GM12878 (cell line): ENCODE results near the gene BTG1. TPM values are rescaled to one million over a fixed set of nuclear protein-coding genes. Genes with fewer than 3 reads are reported as not detected.

Experiments
- ATAC-seq: fragments of 200-7000 bp; cut with Tn5 transposase; 3 replicates; pipeline ENCODE4 v1.9.1; 2020; ENCODE audit warnings: mild to moderate bottlenecking, moderate library complexity
- BruUV-seq: library from RNA; stranded (reverse); fragments of 400-500 nt; replicated peaks from 2 replicates; lab custom pipeline; 2021; lab: Mats Ljungman, UMichigan
- CTCF ChIA-PET: fragments of 300-600 bp; sonication (Branson Sonifier 250); formaldehyde crosslinking; extraction: SDS; loops from one replicate; lab custom pipeline; 2021; ENCODE audit warnings: inconsistent platforms; lab: Yijun Ruan, JAX
- POLR2A ChIA-PET: fragments of 350-600 bp; formaldehyde crosslinking; extraction: SDS; loops from one replicate; lab custom pipeline; 2021; ENCODE audit warnings: inconsistent platforms; lab: Charles Lee
- RAD21 ChIA-PET: fragments of 300-600 bp; sonication (Branson Sonifier 250); formaldehyde crosslinking; loops from one replicate; lab custom pipeline; 2023; ENCODE audit warnings: antibody characterized with exemption; ENCODE audit not compliant: unreplicated experiment; lab: Charles Lee
- SMC1A ChIA-PET: fragments of 300-600 bp; sonication (Branson Sonifier 250); formaldehyde crosslinking; loops from one replicate; lab custom pipeline; 2023; ENCODE audit not compliant: unreplicated experiment, uncharacterized antibody; lab: Charles Lee
- DNase-seq: peaks from one replicate; pipeline ENCODE4 v3.0.0-alpha.2; 2011; ENCODE audit warnings: low read depth, low spot score
- FAIRE-seq: peaks from 3 replicates; lab custom pipeline; 2011; peaks lifted over from hg19 to GRCh38; lab: Jason Lieb, UNC
- H2AFZ ChIP-seq: 2 replicates; pipeline ENCODE4 v1.6.0; 2011; ENCODE audit warnings: low read depth, low read length, control low read depth; ENCODE audit not compliant: control insufficient read depth
- H3K27ac ChIP-seq: 2 replicates; pipeline ENCODE4 v1.5.1; 2011; ENCODE audit warnings: control low read depth; ENCODE audit not compliant: control insufficient read depth, insufficient read depth
- H3K27me3 ChIP-seq, 2 experiments: replicated peaks in 1 of 2; 2 replicates each; pipeline versions ENCODE4 v1.6.0 to v1.6.1; 2011; ENCODE audit warnings: low read length in 1 of 2; ENCODE audit not compliant: control insufficient read depth in 2 of 2, insufficient read depth in 2 of 2
- H3K36me3 ChIP-seq, 2 experiments: 2 replicates each; pipeline ENCODE4 v1.5.1; 2011; ENCODE audit warnings: low read length in 1 of 2; ENCODE audit not compliant: control insufficient read depth in 2 of 2, insufficient read depth in 2 of 2
- H3K4me1 ChIP-seq: 2 replicates; pipeline ENCODE4 v1.6.1; 2011; ENCODE audit warnings: mild to moderate bottlenecking, low read length, moderate library complexity, mixed read lengths; ENCODE audit not compliant: control insufficient read depth, insufficient read depth
- H3K4me2 ChIP-seq: 2 replicates; pipeline ENCODE4 v1.6.0; 2011; ENCODE audit warnings: control low read depth; ENCODE audit not compliant: control insufficient read depth, insufficient read depth
- H3K4me3 ChIP-seq: fragments of 200-600 bp; sonication (generic); 2 replicates; pipeline ENCODE4 v1.5.1; 2016
- H3K79me2 ChIP-seq: 2 replicates; pipeline ENCODE4 v1.6.0; 2011; ENCODE audit warnings: low read length; ENCODE audit not compliant: control insufficient read depth, insufficient read depth
- H3K9ac ChIP-seq: 2 replicates; pipeline ENCODE4 v1.8.0; 2011; ENCODE audit warnings: low read length, control low read depth, mixed read lengths; ENCODE audit not compliant: control insufficient read depth, insufficient read depth
- H3K9me3 ChIP-seq: replicated peaks from 3 replicates; pipeline ENCODE4 v1.5.1; 2011; ENCODE audit warnings: mild to moderate bottlenecking, low read length; ENCODE audit not compliant: control insufficient read depth, insufficient read depth
- H4K20me1 ChIP-seq: 2 replicates; pipeline ENCODE4 v1.6.0; 2011; ENCODE audit not compliant: control insufficient read depth, insufficient read depth
- BCL11A ChIP-seq: IDR thresholded peaks from 2 replicates; pipeline ENCODE4 v1.6.1; 2011; ENCODE audit warnings: low read depth, low read length
- EED ChIP-seq: sonication (generic); IDR thresholded peaks from 2 replicates; pipeline ENCODE4 v1.6.1; 2016; ENCODE audit warnings: antibody characterized with exemption, low read depth
- EGR1 ChIP-seq, 2 experiments: IDR thresholded peaks; 1 replicate in 1 of 2; 2 replicates in 1 of 2; pipeline ENCODE4 v1.6.1; 2011 to 2012; ENCODE audit warnings: low read depth in 2 of 2, low read length in 2 of 2, borderline replicate concordance in 1 of 2, mild to moderate bottlenecking in 1 of 2, moderate library complexity in 1 of 2
- EP300 ChIP-seq, 2 experiments: fragments of 150-350 bp in 1 of 2; IDR thresholded peaks; 2 replicates each; pipeline ENCODE4 v1.6.1; 2011 to 2012; ENCODE audit warnings: low read depth in 2 of 2, low read length in 2 of 2, borderline replicate concordance in 1 of 2, improper control_type of control experiment in 1 of 2, inconsistent platforms in 1 of 2; ENCODE audit not compliant: control insufficient read depth in 1 of 2
- EZH2 ChIP-seq: IDR thresholded peaks from 2 replicates; pipeline ENCODE4 v1.6.1; 2012; ENCODE audit warnings: low read depth, mild to moderate bottlenecking, control low read depth, inconsistent platforms, low read length, borderline replicate concordance; ENCODE audit not compliant: control insufficient read depth
- HCFC1 ChIP-seq: fragments of 150-350 bp; IDR thresholded peaks from 2 replicates; pipeline ENCODE4 v1.6.1; 2014; ENCODE audit warnings: low read length
- LARP7 ChIP-seq: fragments of 450-650 bp; IDR thresholded peaks from 2 replicates; pipeline ENCODE4 v1.6.1; 2017; ENCODE audit warnings: mild to moderate bottlenecking
- MTA2 ChIP-seq: fragments of 450-650 bp; IDR thresholded peaks from 2 replicates; pipeline ENCODE4 v1.6.1; 2016; ENCODE audit warnings: low read depth, mild to moderate bottlenecking, moderate library complexity
- MXI1 ChIP-seq: fragments of 150-350 bp; IDR thresholded peaks from 2 replicates; pipeline ENCODE4 v1.6.1; 2011; ENCODE audit warnings: low read depth, mild to moderate bottlenecking, inconsistent platforms, low read length, improper control_type of control experiment
- NRF1 ChIP-seq: conservative IDR thresholded peaks from 2 replicates; pipeline ENCODE4 v1.6.1; 2011; ENCODE audit warnings: mild to moderate bottlenecking, low read depth, low read length, improper control_type of control experiment
- PAX8 ChIP-seq: fragments of 450-650 bp; IDR thresholded peaks from 2 replicates; pipeline ENCODE4 v1.6.1; 2017; ENCODE audit warnings: mild to moderate bottlenecking, moderate library complexity
- PBX3 ChIP-seq: IDR thresholded peaks from 2 replicates; pipeline ENCODE4 v1.6.1; 2011; ENCODE audit warnings: mild to moderate bottlenecking, low read depth, low read length, moderate library complexity; ENCODE audit not compliant: insufficient replicate concordance
- RB1 ChIP-seq: fragments of 450-650 bp; formaldehyde crosslinking; IDR thresholded peaks from 2 replicates; pipeline ENCODE4 v1.6.1; 2017; ENCODE audit warnings: mild to moderate bottlenecking, borderline replicate concordance
- REST ChIP-seq: IDR thresholded peaks from 2 replicates; pipeline ENCODE4 v1.6.1; 2012; ENCODE audit warnings: mild to moderate bottlenecking, low read depth, low read length
- RFX5 ChIP-seq: IDR thresholded peaks from 2 replicates; pipeline ENCODE4 v1.6.1; 2011; ENCODE audit warnings: low read depth, low read length, improper control_type of control experiment
- SIX5 ChIP-seq: IDR thresholded peaks from 2 replicates; pipeline ENCODE4 v1.6.1; 2011; ENCODE audit warnings: mild to moderate bottlenecking, low read depth, low read length, moderate library complexity; ENCODE audit not compliant: severe bottlenecking
- SMC3 ChIP-seq: IDR thresholded peaks from 2 replicates; pipeline ENCODE4 v1.6.1; 2011; ENCODE audit warnings: low read length, improper control_type of control experiment, borderline replicate concordance
- STAT1 ChIP-seq: fragments of 450-650 bp; conservative IDR thresholded peaks from 2 replicates; pipeline ENCODE4 v1.6.1; 2014; ENCODE audit warnings: antibody characterized with exemption, mild to moderate bottlenecking
- SUZ12 ChIP-seq: fragments of 200-600 bp; sonication (generic); IDR thresholded peaks from one replicate; pipeline ENCODE4 v1.6.1; 2018; ENCODE audit warnings: antibody characterized with exemption, mild to moderate bottlenecking; ENCODE audit not compliant: unreplicated experiment
- WGBS: methylation state at CpG from one replicate; pipeline ENCODE4 v1.1.6; 2016; ENCODE audit warnings: low lambda C conversion rate; ENCODE audit not compliant: insufficient replicate concordance, insufficient coverage; ENCODE audit errors: missing lambda C conversion rate; 5-methylcytosine and 5-hydroxymethylcytosine counted together
- in situ Hi-C: fragments of 300-500 bp; cut with MboI; formaldehyde crosslinking; loops from 9 replicates; pipeline ENCODE4 v1.14.3; 2018; ENCODE audit warnings: mixed read lengths
- intact Hi-C: fragments of 100-400 bp; cut with micrococcal nuclease; formaldehyde crosslinking; loops from one replicate; pipeline ENCODE4 v1.14.2; 2022; ENCODE audit not compliant: unreplicated experiment
- polyA plus RNA-seq, 11 experiments: library from polyadenylated mRNA; depleted of rRNA in 4 of 11; unstranded in 6 of 11; stranded (reverse) in 5 of 11; fragments of >200 nt; fragmentation: Nextera tagmentation in 4 of 11; fragmentation: Illumina TruSeq in 1 of 11; extraction: Ambion mirVana in 4 of 11; extraction: Trizol in 1 of 11; gene quantifications; 1 replicate in 1 of 11; 2 replicates in 10 of 11; pipeline versions ENCODE4 v1.2.1 to v1.2.3, GENCODE V29; 2011 to 2016; ENCODE audit warnings: inconsistent platforms in 2 of 11, missing spikeins in 2 of 11, low read depth in 1 of 11
- total RNA-seq, 4 experiments: library from RNA; depleted of rRNA in 3 of 4; stranded (reverse); fragments of >200 nt in 3 of 4; fragmentation: Illumina TruSeq in 1 of 4; extraction: Trizol in 1 of 4; gene quantifications; 2 replicates each; pipeline versions ENCODE4 v1.2.1 to v1.2.3, GENCODE V29; 2013 to 2021

Gene BTG1
- total and polyA plus RNA-seq, 10 of the 15 experiments (the other 5 are each of a cell fraction or from before 2014, with no cell fraction given): 23.7 to 194 (median 56.4) TPM

GRCh38 chr12:92110083-92110640, 35.5 kb downstream of the BTG1 start (continued):
- TF ChIP-seq PBX3: no peak
- TF ChIP-seq RFX5: no peak
- TF ChIP-seq RB1: no peak

GRCh38 chr12:92109613-92110012, 36.0 kb downstream of the BTG1 start:
- Histone ChIP-seq H2AFZ (no peak overlapping the region), H3K9me3 (no peaks in the 10 kb centered on the region), H3K4me3 (no peak overlapping the region), H3K9ac (no peak overlapping the region), H3K4me1 (peaks cover 3% of the 10 kb centered on the region), H3K27me3 (no peaks in the 10 kb centered on the region), H3K4me2 (no peak overlapping the region), H3K27ac (no peak overlapping the region), H3K36me3 (no peaks in the 10 kb centered on the region), H3K79me2 (peaks cover 4% of the 10 kb centered on the region), H4K20me1 (no peaks in the 10 kb centered on the region)
- BruUV-seq: no TSS peak
- ChIA-PET CTCF (no interaction called here), RAD21 (interaction anchor here (1.4 to 1.7 kb wide), 2 partner anchors 44 to 60 kb away, joined by 3 read pairs; no protein-coding TSS in a partner anchor), POLR2A (interaction anchor here (1.1 kb wide), 1 partner anchor 26 kb away, joined by 3 read pairs; no protein-coding TSS in a partner anchor), SMC1A (interaction anchor here (1.1 to 2.3 kb wide), 4 partner anchors 11 to 79 kb away, joined by 3 to 7 read pairs (median 4); no protein-coding TSS in a partner anchor)
- DNase-seq (no peak), ATAC-seq (no peak), FAIRE-seq (no peak)
- intact Hi-C loops (no loop called here), in situ Hi-C loops (no loop called here)
- 99% methylated on average over 4 of the region's 4 CpGs for WGBS
- TF ChIP-seq HCFC1: no peak
- no peak for TF ChIP-seq SUZ12
- no peak for TF ChIP-seq REST
- TF ChIP-seq LARP7: no peak
- no peak for TF ChIP-seq SIX5
- no peak for TF ChIP-seq NRF1
- TF ChIP-seq EGR1 (IDR thresholded peaks at IDR 0.05; ENCODE audit: borderline replicate concordance in 1 of 2, low read depth in 2 of 2, low read length in 2 of 2): no peak
- TF ChIP-seq EP300 (IDR thresholded peaks at IDR 0.05; ENCODE audit: borderline replicate concordance in 1 of 2, control insufficient read depth in 1 of 2, low read depth in 2 of 2, low read length in 2 of 2): no peak
- TF ChIP-seq MTA2: no peak
- no peak for TF ChIP-seq EZH2
- TF ChIP-seq PAX8: no peak
- no peak for TF ChIP-seq EED
- TF ChIP-seq STAT1: no peak
- TF ChIP-seq MXI1: no peak
- TF ChIP-seq SMC3: no peak
- no peak for TF ChIP-seq BCL11A
